Activated CD4-positive, alpha-beta T cell treated with anti-CD3 and anti-CD28 coated beads, Interleukin-2, amount 10 ng/mL, durations not matched to agents 7 days and 5 days (primary cell): ENCODE data around the gene ADAMTS18. TPM values are rescaled to one million over a fixed set of nuclear protein-coding genes. Genes with fewer than 3 reads are reported as not detected.
"Not testable (repeated sequence)": the region's sequence is repeated elsewhere in the genome, so short reads cannot be mapped to it uniquely, and the experiment has no call there.

Source experiments
- CTCF ChIA-PET: fragments of 350-600 bp; sonication (Branson Sonifier 250); formaldehyde crosslinking; loops from one replicate; lab custom pipeline; 2021; ENCODE audit warnings: antibody characterized with exemption; lab: Charles Lee
- POLR2A ChIA-PET: fragments of 350-600 bp; sonication (Branson Sonifier 250); formaldehyde crosslinking; loops from one replicate; lab custom pipeline; 2021; ENCODE audit warnings: antibody characterized with exemption; lab: Charles Lee
- DNase-seq: peaks from one replicate; pipeline ENCODE4 v3.0.0-alpha.2; 2020
- H3K27ac Mint-ChIP-seq: one replicate; pipeline ENCODE4 v1.8.0; 2021; ENCODE audit warnings: mild to moderate bottlenecking, moderate library complexity, mixed read lengths
- H3K27me3 Mint-ChIP-seq: one replicate; pipeline ENCODE4 v1.8.0; 2021; ENCODE audit warnings: mixed read lengths
- H3K36me3 Mint-ChIP-seq: one replicate; pipeline ENCODE4 v1.8.0; 2021; ENCODE audit warnings: low read depth, mixed read lengths
- H3K4me1 Mint-ChIP-seq: one replicate; pipeline ENCODE4 v1.8.0; 2021; ENCODE audit warnings: mixed read lengths
- H3K4me3 Mint-ChIP-seq: one replicate; pipeline ENCODE4 v1.8.0; 2021; ENCODE audit warnings: mild to moderate bottlenecking, moderate library complexity, mixed read lengths
- H3K9me3 Mint-ChIP-seq: one replicate; pipeline ENCODE4 v1.8.0; 2021; ENCODE audit warnings: mixed read lengths
- total RNA-seq, 2 experiments: library from RNA; stranded (reverse); gene quantifications; one replicate each; pipeline ENCODE4 v1.2.3, GENCODE V29; 2021

ADAMTS18 gene
- total RNA-seq: not detected

- Mint-ChIP-seq H3K4me1 (no peaks in the 10 kb centered on the region), H3K27me3 (peaks cover 46% of the 10 kb centered on the region), H3K36me3 (no peaks in the 10 kb centered on the region), H3K9me3 (no peaks in the 10 kb centered on the region), H3K27ac (no peak within 1 kb of the TSS), H3K4me3 (no peak within 1 kb of the TSS)
- DNase-seq: no peak
- ChIA-PET POLR2A (no interaction called here), CTCF (no interaction called here)
Measured at GRCh38 chr16:77434530-77435271, at the start of gene ADAMTS18. TSS of gene ADAMTS18 (minus strand) at chr16:77435034. CDS start at chr16:77434695, 339 bp downstream.

- ChIA-PET CTCF (no interaction called here), POLR2A (no interaction called here)
- H3K27ac Mint-ChIP-seq: no peak overlapping the region
- H3K4me3 Mint-ChIP-seq: no peak overlapping the region
- H3K9me3 Mint-ChIP-seq: no peaks in the 10 kb centered on the region
- H3K36me3 Mint-ChIP-seq: no peaks in the 10 kb centered on the region
- peaks cover 2% of the 10 kb centered on the region for H3K27me3 Mint-ChIP-seq
- H3K4me1 Mint-ChIP-seq: no peaks in the 10 kb centered on the region
- no peak for DNase-seq
Measured at GRCh38 chr16:77480681-77481315, 46.0 kb upstream of the ADAMTS18 start.

GRCh38 chr16:77472262-77472661, 37.4 kb upstream of the ADAMTS18 start:
- H3K4me1 Mint-ChIP-seq: no peaks in the 10 kb centered on the region
- POLR2A ChIA-PET: no interaction called here

GRCh38 chr16:77470851-77471250, 36.0 kb upstream of the ADAMTS18 start:
- no peak for DNase-seq
- no peaks in the 10 kb centered on the region for H3K9me3 Mint-ChIP-seq
- POLR2A ChIA-PET: no interaction called here
- no peak overlapping the region for H3K27ac Mint-ChIP-seq
- no peak overlapping the region for H3K4me3 Mint-ChIP-seq
- no peaks in the 10 kb centered on the region for H3K27me3 Mint-ChIP-seq
- H3K36me3 Mint-ChIP-seq: no peaks in the 10 kb centered on the region
- CTCF ChIA-PET: no interaction called here
- H3K4me1 Mint-ChIP-seq: no peaks in the 10 kb centered on the region

More at GRCh38 chr16:77472262-77472661, 37.4 kb upstream of the ADAMTS18 start:
- Mint-ChIP-seq H3K9me3 (no peaks in the 10 kb centered on the region), H3K36me3 (no peaks in the 10 kb centered on the region), H3K27me3 (no peaks in the 10 kb centered on the region), H3K4me3 (no peak overlapping the region), H3K27ac (no peak overlapping the region)
- DNase-seq: no peak
- CTCF ChIA-PET: no interaction called here

- CTCF ChIA-PET: no interaction called here
- POLR2A ChIA-PET: no interaction called here
- DNase-seq: no peak
- H3K36me3 Mint-ChIP-seq: no peaks in the 10 kb centered on the region
- H3K9me3 Mint-ChIP-seq: no peaks in the 10 kb centered on the region
- H3K27me3 Mint-ChIP-seq: no peaks in the 10 kb centered on the region
- H3K4me1 Mint-ChIP-seq: no peaks in the 10 kb centered on the region
- no peak overlapping the region for H3K27ac Mint-ChIP-seq
- H3K4me3 Mint-ChIP-seq: no peak overlapping the region
Measured at GRCh38 chr16:77469634-77470033, 34.8 kb upstream of the ADAMTS18 start.

DNA sequence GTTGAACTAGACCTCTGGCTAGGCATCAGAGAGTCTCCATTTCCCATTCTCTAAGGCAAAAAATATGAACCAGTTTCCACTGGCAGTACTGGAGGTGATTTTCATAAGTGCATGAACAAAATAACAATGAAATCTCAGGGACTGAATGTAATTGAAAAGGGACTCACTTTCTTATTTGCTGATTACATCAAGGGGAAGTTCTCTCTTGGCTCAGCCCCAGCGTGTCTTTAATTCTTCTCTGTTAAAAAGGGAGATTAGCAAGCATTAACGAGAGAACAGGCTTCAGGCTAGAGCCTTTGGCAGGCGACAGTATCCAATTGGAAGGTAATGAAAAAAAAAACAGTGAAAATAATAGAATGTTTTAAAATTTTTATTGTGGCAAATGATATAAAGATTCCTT, 34.0 kb upstream of the ADAMTS18 start:
- DNase-seq: no peak
- ChIA-PET CTCF (no interaction called here), POLR2A (no interaction called here)
- Mint-ChIP-seq H3K4me3 (no peak overlapping the region), H3K27ac (no peak overlapping the region), H3K36me3 (no peaks in the 10 kb centered on the region), H3K9me3 (no peaks in the 10 kb centered on the region), H3K4me1 (no peaks in the 10 kb centered on the region), H3K27me3 (no peaks in the 10 kb centered on the region)

- Mint-ChIP-seq H3K36me3 (no peaks in the 10 kb centered on the region), H3K4me1 (no peaks in the 10 kb centered on the region), H3K27me3 (no peaks in the 10 kb centered on the region), H3K9me3 (no peaks in the 10 kb centered on the region), H3K4me3 (no peak overlapping the region), H3K27ac (no peak overlapping the region)
- CTCF ChIA-PET: no interaction called here
- POLR2A ChIA-PET: no interaction called here
- no peak for DNase-seq
Measured at GRCh38 chr16:77467821-77468335, 33.0 kb upstream of the ADAMTS18 start.

DNA sequence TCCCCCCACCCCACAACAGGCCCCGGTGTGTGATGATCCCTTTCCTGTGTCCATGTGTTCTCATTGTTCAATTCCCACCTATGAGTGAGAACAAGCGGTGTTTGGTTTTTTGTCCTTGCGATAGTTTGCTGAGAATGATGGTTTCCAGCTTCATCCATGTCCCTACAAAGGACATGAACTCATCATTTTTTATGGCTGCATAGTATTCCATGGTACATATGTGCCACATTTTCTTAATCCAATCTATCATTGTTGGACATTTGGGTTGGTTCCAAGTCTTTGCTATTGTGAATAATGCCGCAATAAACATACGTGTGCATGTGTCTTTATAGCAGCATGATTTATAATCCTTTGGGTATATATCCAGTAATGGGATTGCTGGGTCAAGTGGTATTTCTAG, 28.8 kb upstream of the ADAMTS18 start:
- H3K27ac Mint-ChIP-seq, H3K4me1 Mint-ChIP-seq, DNase-seq, POLR2A ChIA-PET, H3K9me3 Mint-ChIP-seq, H3K36me3 Mint-ChIP-seq, H3K4me3 Mint-ChIP-seq, CTCF ChIA-PET, H3K27me3 Mint-ChIP-seq: not testable (repeated sequence)

DNA sequence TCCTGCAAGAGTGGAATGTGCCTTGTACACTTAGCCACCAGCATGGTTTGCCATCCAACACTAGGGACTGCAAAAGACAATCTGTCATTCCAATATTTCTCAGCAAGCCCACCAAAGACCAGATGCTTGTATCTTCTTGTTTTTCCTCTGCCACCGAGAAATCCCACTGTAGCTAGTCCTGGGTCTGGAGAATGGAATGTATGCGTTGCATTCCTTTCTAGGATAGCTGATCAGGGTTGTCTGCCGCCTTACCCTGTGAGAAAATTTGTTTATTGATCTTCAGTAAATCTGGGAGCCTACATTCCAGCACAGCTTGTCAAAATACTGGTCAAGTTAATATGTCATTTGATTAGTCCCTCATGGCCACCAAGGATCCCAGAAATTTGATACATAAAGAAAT, 28.1 kb upstream of the ADAMTS18 start:
- Mint-ChIP-seq H3K27me3 (peaks cover 2% of the 10 kb centered on the region), H3K4me3 (no peak overlapping the region), H3K9me3 (no peaks in the 10 kb centered on the region), H3K36me3 (no peaks in the 10 kb centered on the region), H3K27ac (no peak overlapping the region), H3K4me1 (no peaks in the 10 kb centered on the region)
- CTCF ChIA-PET: no interaction called here
- DNase-seq: no peak
- POLR2A ChIA-PET: no interaction called here

GRCh38 chr16:77459534-77460254, 24.9 kb upstream of the ADAMTS18 start:
- no peaks in the 10 kb centered on the region for H3K36me3 Mint-ChIP-seq
- no peaks in the 10 kb centered on the region for H3K9me3 Mint-ChIP-seq
- DNase-seq: no peak
- H3K27me3 Mint-ChIP-seq: peaks cover 2% of the 10 kb centered on the region
- H3K4me1 Mint-ChIP-seq: no peaks in the 10 kb centered on the region
- H3K27ac Mint-ChIP-seq: no peak overlapping the region
- H3K4me3 Mint-ChIP-seq: no peak overlapping the region
- ChIA-PET POLR2A (no interaction called here), CTCF (no interaction called here)

GRCh38 chr16:77457046-77457445, 22.2 kb upstream of the ADAMTS18 start:
- Mint-ChIP-seq H3K4me1 (no peaks in the 10 kb centered on the region), H3K27ac (no peak overlapping the region), H3K36me3 (no peaks in the 10 kb centered on the region), H3K9me3 (no peaks in the 10 kb centered on the region), H3K4me3 (no peak overlapping the region), H3K27me3 (peaks cover 2% of the 10 kb centered on the region)
- CTCF ChIA-PET: no interaction called here
- POLR2A ChIA-PET: no interaction called here
- no peak for DNase-seq

DNA sequence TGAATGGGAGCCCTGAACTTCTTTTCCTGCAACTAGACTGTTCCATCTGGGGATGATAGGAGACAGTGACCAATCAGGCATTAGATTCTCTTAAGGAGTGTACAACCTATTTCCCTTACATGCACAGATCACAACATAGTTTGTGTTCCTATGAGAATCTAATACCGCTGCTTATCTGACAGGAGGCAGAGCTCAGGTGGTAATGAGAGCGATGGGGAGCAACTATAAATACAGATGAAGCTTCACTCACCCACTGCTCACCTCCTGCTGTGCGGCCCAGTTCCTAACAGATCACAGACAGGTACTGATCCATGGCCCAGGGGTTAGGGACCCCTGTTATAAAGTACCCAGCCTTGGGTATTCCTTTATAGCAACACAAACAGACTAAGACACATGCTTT, 17.4 kb upstream of the ADAMTS18 start:
- Mint-ChIP-seq H3K27me3 (no peaks in the 10 kb centered on the region), H3K36me3 (no peaks in the 10 kb centered on the region), H3K4me1 (no peaks in the 10 kb centered on the region), H3K9me3 (no peaks in the 10 kb centered on the region), H3K27ac (no peak overlapping the region), H3K4me3 (no peak overlapping the region)
- ChIA-PET CTCF (no interaction called here), POLR2A (no interaction called here)
- no peak for DNase-seq
